ENCODE results near the gene PTPN4. TPM values are rescaled to one million over a fixed set of nuclear protein-coding genes. Genes with fewer than 3 reads are reported as not detected.

The PTPN4 gene
- total and polyA plus RNA-seq, 8 donors, result 4.4 to 18.7 (median 13.2) TPM

GRCh38 chr2:119730671-119731177 is 29.0 kb upstream of the PTPN4 start:
- WGBS, 2 donors, result 81 to 85% methylated on average over 8 of the region's 8 CpGs
- Histone ChIP-seq H3K36me3 (no peaks in the 10 kb centered on the region), H3K4me3 (no peak overlapping the region), H3K27ac (no peak overlapping the region), H3K27me3 (no peaks in the 10 kb centered on the region), H3K9me3 (no peaks in the 10 kb centered on the region), H3K4me1 (no peaks in the 10 kb centered on the region)
- TF ChIP-seq CTCF (IDR thresholded peaks at IDR 0.05), result no peak
- DNase-seq (no peak), FAIRE-seq (no peak), ATAC-seq (peak in 1 of 4 donors; percentile 24)
- intact Hi-C loops (cut with DNase I), result no loop called here

GRCh38 chr2:119731983-119732382 is 27.7 kb upstream of the PTPN4 start:
- Histone ChIP-seq H3K9me3 (no peaks in the 10 kb centered on the region), H3K27me3 (no peaks in the 10 kb centered on the region), H3K4me1 (no peaks in the 10 kb centered on the region), H3K4me3 (no peak overlapping the region), H3K36me3 (no peaks in the 10 kb centered on the region), H3K27ac (no peak overlapping the region)
- no peak for TF ChIP-seq CTCF (IDR thresholded peaks at IDR 0.05)
- ATAC-seq (no peak), DNase-seq (no peak), FAIRE-seq (no peak)
- intact Hi-C loops (cut with DNase I), result no loop called here
- 76 to 81% methylated on average over 11 of the region's 11 CpGs for WGBS, 2 donors

GRCh38 chr2:119732601-119733164 is 27.0 kb upstream of the PTPN4 start:
- TF ChIP-seq CTCF (IDR thresholded peaks at IDR 0.05), result no peak
- no peak overlapping the region for H3K27ac ChIP-seq
- 82 to 87% methylated on average over 6 of the region's 6 CpGs for WGBS, 2 donors
- H3K27me3 ChIP-seq, result no peaks in the 10 kb centered on the region
- no peaks in the 10 kb centered on the region for H3K36me3 ChIP-seq
- intact Hi-C loops (cut with DNase I), result no loop called here
- DNase-seq (no peak), ATAC-seq (no peak), FAIRE-seq (no peak)
- no peaks in the 10 kb centered on the region for H3K9me3 ChIP-seq
- no peak overlapping the region for H3K4me3 ChIP-seq
- no peaks in the 10 kb centered on the region for H3K4me1 ChIP-seq

GRCh38 chr2:119734047-119734446 is 25.7 kb upstream of the PTPN4 start:
- Histone ChIP-seq H3K36me3 (no peaks in the 10 kb centered on the region), H3K27ac (no peak overlapping the region), H3K4me3 (no peak overlapping the region), H3K27me3 (no peaks in the 10 kb centered on the region), H3K4me1 (no peaks in the 10 kb centered on the region), H3K9me3 (no peaks in the 10 kb centered on the region)
- ATAC-seq, result no peak
- intact Hi-C loops (cut with DNase I), result no loop called here
- no peak for TF ChIP-seq CTCF (IDR thresholded peaks at IDR 0.05)
- WGBS, 2 donors, result 85 to 89% methylated on average over 4 of the region's 4 CpGs
- no peak for DNase-seq
- no peak for FAIRE-seq

GRCh38 chr2:119735565-119735964 is 24.2 kb upstream of the PTPN4 start:
- Histone ChIP-seq H3K27me3 (no peaks in the 10 kb centered on the region), H3K27ac (no peak overlapping the region), H3K4me1 (no peaks in the 10 kb centered on the region), H3K9me3 (no peaks in the 10 kb centered on the region), H3K36me3 (no peaks in the 10 kb centered on the region), H3K4me3 (no peak overlapping the region)
- intact Hi-C loops (cut with DNase I), result no loop called here
- no peak for DNase-seq
- no peak for ATAC-seq
- no peak for FAIRE-seq
- TF ChIP-seq CTCF (IDR thresholded peaks at IDR 0.05), result no peak
- 91 to 94% methylated on average over 8 of the region's 8 CpGs for WGBS, 2 donors

Data from pancreas (tissue), 10 donors.